GDM1 (cell line): ENCODE data around the gene SASH1.
"Not testable (repeated sequence)": the region's sequence is repeated elsewhere in the genome, so short reads cannot be mapped to it uniquely, and the experiment has no call there.

ENCODE experiments used
- DNase-seq: peaks from one replicate; lab custom pipeline; 2025; lab: John Stamatoyannopoulos, UW

SASH1 gene

GRCh38 chr6:148585641-148586040, 243.0 kb downstream of the SASH1 start:
- DNase-seq: not testable (repeated sequence)

GRCh38 chr6:148590883-148591282, 248.2 kb downstream of the SASH1 start:
- DNase-seq: no peak

DNA sequence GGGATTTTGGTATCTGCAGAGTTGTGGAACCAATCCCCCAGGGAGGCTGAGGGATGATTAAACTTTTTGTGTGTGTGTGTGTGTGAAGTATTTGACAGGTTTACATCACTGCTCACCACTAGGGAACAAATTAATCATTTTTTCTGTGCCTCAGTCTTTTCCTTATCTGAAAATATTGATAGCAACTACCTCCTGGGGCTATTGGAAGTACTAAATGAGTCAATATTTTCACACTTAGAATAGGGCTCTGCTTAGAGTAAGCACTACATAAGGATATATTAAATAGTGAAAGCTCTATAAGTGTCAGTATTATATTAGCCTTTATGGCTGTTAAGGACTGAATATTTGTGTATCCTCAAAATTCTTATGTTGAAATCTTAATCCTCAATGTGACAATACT, 249.0 kb downstream of the SASH1 start:
- DNase-seq: no peak

DNA sequence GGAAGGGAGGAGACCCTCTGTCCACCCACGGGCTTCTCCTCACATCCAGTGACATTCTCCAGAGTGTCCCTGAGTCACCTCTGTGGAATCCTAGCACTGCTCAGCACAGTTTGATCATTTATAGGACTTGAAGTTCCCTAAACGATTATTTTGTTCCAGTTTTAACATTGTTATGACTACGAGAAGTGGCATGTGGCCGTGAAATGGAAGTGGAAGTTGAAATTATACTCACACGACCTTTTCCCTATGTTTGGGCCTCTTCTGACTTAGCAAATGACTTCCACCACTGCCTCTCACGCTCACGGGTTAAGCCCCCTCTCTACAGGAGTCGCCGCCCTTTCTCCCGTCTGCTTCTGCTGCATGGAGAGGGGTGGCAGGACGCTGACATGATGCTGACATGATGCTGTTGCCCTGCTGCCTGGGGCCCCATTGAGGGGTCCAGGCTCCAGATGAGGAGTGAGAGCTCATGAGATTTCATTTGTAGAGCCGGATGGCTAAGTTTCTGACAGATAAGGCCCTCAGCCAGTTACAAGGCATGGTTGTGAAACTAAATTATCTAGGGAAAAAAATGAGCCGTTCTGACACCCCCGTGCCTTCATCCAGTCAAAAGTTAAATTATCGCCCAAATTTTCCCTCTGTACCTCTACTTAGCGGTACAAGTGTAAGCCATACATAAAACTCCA, 250.6 kb downstream of the SASH1 start:
- DNase-seq: no peak

DNA sequence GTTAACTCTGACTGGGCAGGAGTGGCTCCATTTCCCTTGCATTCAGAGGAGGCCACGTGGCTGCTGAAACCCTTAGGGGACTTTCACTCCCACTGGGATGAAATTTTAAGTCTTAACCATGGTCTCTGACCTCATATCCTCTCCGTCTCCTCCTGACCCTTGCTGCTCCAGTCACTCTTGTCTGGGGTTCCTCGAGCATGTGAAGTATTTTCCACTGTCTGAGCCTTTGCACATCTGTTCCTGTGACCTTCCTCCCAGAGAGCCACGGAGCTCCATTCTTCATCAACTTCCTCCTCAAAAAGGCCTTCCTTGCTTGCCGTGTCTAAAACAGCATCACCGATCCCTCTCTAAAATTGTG, 251.2 kb downstream of the SASH1 start:
- no peak for DNase-seq

- no peak for DNase-seq
Measured at GRCh38 chr6:148595550-148595949, 252.9 kb downstream of the SASH1 start.

DNA sequence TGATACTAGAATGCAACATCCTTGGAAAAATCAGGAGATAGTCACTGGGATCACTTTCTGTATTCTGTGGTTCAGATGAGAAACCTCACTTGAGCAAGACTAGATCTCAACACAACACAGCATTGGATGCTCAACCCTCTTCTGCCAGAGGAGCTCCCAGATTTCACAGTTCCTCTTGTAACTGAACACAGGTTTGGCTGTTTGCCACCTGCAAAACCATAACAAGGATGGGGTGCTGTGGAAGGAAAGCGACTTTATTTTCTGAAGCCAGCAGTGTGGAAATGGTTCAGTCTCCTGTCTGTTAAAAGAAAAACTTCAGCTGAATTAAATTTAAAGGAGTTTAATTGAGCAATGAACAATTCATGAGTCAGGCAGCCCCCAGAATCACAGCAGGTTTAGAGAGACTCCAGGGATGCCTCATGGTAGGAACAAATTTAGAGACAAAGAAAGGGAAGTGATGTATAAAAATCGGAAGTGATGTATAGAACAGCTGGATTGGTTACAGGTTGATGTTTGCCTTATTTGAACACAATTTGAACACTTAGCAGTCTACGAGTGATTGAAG, 254.3 kb downstream of the SASH1 start:
- DNase-seq: no peak

DNA sequence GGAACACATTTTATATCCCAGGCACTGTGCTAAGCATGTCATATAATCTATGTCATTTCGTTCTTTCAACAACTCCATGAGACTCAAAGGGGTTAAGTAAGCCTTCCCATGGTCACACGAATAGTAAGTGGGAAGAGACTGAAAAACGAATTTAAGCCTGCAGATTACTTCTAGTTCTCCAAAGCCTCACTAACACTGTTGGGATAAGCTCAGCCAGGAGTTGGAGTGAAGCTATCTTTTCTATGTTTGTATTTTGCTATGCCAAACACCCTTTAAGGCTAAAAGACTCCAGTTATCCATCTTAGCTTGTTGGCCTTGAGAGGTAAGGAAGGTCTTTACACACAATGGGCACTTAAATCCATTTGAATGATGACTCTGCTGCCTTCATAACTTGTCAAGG, 256.1 kb downstream of the SASH1 start:
- DNase-seq: no peak

GRCh38 chr6:148599967-148600426, 257.4 kb downstream of the SASH1 start:
- no peak for DNase-seq
